ENCODE results near the gene STYXL2.

Gene STYXL2

DNA sequence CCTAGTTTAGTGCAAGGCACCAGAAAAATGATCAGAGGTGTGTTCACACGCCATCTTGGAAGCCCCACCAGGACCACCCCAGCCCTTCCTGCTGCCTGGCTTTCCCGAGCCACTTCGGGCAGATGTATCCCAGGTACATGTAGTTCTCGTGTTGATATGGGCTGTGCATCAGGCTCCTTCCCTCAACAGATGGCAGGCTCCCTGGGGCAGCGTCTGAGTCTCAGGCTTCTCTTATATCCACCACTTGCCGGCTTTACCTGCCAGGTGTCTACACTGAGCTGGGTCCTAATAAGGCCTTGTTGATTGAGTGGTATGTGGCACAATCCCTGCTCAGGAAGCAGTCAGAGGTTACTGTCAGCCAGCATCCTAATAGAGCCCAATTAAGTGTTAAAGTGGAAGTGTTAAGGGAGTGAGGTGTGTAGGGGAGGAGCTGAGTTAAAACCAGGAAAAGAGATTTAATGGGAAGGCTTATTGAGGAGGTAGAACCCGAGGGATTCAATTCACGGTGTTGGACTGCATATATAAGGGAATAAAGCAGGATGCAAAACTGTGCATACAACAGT lies 12.2 kb upstream of the STYXL2 start:
- no peak for DNase-seq (ENCODE audit: extremely low read depth, low read depth)
- TF ChIP-seq, protein P1, sequence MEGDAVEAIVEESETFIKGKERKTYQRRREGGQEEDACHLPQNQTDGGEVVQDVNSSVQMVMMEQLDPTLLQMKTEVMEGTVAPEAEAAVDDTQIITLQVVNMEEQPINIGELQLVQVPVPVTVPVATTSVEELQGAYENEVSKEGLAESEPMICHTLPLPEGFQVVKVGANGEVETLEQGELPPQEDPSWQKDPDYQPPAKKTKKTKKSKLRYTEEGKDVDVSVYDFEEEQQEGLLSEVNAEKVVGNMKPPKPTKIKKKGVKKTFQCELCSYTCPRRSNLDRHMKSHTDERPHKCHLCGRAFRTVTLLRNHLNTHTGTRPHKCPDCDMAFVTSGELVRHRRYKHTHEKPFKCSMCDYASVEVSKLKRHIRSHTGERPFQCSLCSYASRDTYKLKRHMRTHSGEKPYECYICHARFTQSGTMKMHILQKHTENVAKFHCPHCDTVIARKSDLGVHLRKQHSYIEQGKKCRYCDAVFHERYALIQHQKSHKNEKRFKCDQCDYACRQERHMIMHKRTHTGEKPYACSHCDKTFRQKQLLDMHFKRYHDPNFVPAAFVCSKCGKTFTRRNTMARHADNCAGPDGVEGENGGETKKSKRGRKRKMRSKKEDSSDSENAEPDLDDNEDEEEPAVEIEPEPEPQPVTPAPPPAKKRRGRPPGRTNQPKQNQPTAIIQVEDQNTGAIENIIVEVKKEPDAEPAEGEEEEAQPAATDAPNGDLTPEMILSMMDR (IDR thresholded peaks at IDR 0.05; ENCODE audit: low read depth, low read length) = no peak

DNA sequence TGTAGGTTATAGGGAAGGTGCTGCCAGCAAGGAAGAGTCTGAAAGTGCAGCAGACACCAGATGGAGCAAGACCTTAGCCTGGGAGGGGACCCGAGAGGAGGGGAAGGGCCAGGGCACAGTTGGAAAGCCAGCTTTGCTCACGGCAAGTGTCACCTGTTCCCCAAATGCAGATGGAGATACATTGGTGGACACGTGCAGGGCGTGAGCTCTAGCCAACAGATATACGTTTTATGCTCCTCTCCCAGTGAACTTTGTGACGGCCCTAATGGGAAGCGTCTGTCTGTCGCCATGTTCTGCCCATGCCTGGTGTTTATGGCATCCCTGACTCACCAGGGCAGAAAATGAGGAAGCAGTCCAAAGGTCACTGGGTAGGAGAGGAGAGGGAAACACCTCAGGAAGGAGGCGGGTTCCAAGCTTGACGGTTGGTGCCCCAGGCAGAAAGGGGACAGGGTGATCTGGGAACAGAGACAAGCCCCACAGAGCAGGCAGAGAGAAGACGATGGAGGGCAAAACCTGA lies 11.3 kb upstream of the STYXL2 start:
- DNase-seq (ENCODE audit: extremely low read depth, low read depth) = no peak
- TF ChIP-seq, protein P1 (IDR thresholded peaks at IDR 0.05; ENCODE audit: low read depth, low read length) = no peak

DNA sequence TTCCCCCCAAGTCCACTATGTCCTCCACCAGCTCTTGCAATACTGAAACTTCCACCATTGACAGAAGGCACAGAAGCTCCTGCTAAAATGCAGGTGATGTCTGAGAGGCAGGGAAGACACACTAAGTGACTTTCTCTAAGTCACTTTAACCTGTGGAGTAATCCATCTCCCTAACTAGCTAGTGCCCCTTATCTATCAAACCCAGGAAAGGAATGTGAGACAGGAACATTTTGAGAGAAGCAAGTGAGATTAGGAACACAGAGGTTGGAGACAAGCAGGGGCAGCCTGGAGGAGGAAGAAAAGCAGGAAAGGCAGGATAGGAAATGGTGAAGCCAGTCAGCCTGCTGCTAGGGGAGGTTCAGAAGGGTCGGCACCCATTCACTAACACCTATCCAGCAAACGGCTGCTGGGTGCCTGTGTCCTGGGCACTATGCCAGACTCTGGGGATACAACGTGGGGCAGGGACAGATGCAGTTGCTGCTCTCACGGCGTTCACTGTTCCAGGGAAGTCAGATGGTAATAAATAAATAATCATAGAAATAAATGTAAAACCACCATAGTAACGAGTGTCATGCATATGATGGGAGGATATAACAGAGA lies 10.7 kb upstream of the STYXL2 start:
- TF ChIP-seq, protein P1 (IDR thresholded peaks at IDR 0.05; ENCODE audit: low read depth, low read length) = no peak
- no peak for DNase-seq (ENCODE audit: extremely low read depth, low read depth)

DNA sequence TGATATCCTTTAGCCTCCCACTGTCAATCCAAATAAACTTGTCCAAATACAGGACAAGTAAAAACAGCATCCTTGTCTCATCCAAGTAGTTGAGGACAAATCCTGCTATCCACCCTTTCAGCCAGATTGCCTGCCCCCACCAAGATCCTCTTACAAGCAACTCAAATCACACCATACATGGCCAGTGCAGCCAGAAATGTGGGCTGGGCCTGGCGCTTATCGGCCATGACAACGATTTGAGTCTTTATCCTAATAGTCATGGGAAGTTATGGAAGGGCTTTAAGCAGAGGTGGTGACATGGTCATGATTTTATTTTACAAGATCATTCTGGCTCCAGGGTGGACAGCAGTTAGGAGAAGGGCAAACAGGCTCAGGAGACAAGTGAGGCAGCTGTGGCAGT lies 10.0 kb upstream of the STYXL2 start:
- TF ChIP-seq, protein P1 (IDR thresholded peaks at IDR 0.05; ENCODE audit: low read depth, low read length) = no peak
- DNase-seq (ENCODE audit: extremely low read depth, low read depth) = no peak

DNA sequence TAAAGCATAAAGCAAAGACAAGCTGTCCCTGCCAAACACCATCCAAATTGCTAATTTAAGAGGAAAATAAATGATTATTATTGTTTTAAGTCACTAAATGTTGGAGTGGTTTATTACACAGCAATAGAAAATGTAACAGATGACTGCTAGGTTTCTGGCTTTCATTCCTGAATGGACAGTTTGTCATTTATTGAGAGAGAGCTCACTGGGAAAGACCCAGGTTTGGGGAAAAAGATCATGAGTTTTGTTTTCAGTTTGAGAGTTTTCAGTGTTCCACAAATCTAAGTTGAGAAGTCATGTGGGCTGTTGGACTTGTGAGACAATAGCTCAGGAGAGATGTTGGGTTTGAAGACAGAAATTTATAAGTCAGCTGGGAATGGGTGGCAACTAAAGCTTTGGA lies 9.1 kb upstream of the STYXL2 start:
- TF ChIP-seq, protein P1 (IDR thresholded peaks at IDR 0.05; ENCODE audit: low read depth, low read length) = no peak
- no peak for DNase-seq (ENCODE audit: extremely low read depth, low read depth)

DNA sequence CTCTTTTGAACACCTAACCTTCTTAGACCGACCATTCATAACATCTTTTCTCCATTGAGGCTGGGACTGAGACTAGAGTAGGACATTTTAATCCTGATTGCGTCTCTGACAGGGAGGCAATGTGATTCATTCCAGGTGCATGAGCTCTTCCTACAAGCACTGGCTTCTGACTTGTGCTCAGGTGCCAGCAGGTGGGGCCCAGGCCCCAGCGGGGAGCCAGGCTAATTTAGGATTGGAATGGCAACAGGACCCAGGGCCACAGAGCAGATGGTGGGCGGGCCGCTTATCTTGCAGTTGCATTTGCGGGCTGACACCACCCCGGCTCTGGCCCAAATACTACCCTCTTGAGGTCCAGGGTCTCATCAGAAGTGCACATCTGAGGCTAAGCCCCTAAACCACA lies 7.8 kb upstream of the STYXL2 start:
- TF ChIP-seq, protein P1 (IDR thresholded peaks at IDR 0.05; ENCODE audit: low read depth, low read length) = no peak
- no peak for DNase-seq (ENCODE audit: extremely low read depth, low read depth)

DNA sequence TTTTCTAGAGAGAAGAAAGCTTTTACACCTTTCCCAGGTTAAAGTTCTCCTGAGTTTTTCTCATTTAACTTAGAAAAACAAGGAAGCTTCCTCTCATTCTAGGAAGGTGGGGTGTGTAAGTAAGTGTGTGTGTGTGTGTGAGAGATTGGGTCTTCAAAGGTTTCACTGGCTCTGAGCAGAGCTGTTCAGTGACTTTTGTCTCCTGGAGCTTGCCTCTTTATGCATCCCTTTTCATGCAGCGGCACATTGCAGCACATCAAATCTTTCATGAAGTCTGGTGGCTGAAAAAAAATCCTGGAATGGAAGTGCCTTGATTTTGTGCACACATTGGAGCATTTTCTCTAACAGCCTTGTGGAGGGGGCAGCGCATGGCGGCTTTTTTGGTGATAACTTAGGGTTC lies 7.1 kb upstream of the STYXL2 start:
- TF ChIP-seq, protein P1 (IDR thresholded peaks at IDR 0.05; ENCODE audit: low read depth, low read length) = no peak
- DNase-seq (ENCODE audit: extremely low read depth, low read depth) = no peak

Measured in AG09319 (cell line).